B cell (primary cell): ENCODE results near the gene MAPK8IP2. TPM values are rescaled to one million over a fixed set of nuclear protein-coding genes. Genes with fewer than 3 reads are reported as not detected.

Experiments used
- ATAC-seq: fragments of 200-7000 bp; cut with Tn5 transposase; one replicate; pipeline ENCODE4 v1.10.0; 2021; ENCODE audit warnings: low read depth, mild to moderate bottlenecking, moderate number of reproducible peaks, moderate library complexity
- CTCF ChIA-PET: fragments of 350-600 bp; sonication (Branson Sonifier 250); formaldehyde crosslinking; loops from one replicate; lab custom pipeline; 2021; ENCODE audit warnings: antibody characterized with exemption, inconsistent platforms; lab: Charles Lee
- POLR2A ChIA-PET: fragments of 350-600 bp; sonication (Branson Sonifier 250); formaldehyde crosslinking; loops from one replicate; lab custom pipeline; 2021; ENCODE audit warnings: antibody characterized with exemption; lab: Charles Lee
- DNase-seq: peaks from one replicate; pipeline ENCODE4 v3.0.0; 2013
- H2AFZ ChIP-seq: 2 replicates; pipeline ENCODE4 v1.6.1; 2012; ENCODE audit warnings: mild to moderate bottlenecking, low read depth, low read length; ENCODE audit not compliant: insufficient read depth, poor library complexity, severe bottlenecking
- H3K27ac ChIP-seq, 2 donors: 1 replicate in 1 of 2; 2 replicates in 1 of 2; pipeline ENCODE4 v1.5.1; 2012 to 2013; ENCODE audit warnings: low read length in 2 of 2, mild to moderate bottlenecking in 2 of 2, moderate library complexity in 1 of 2
- H3K27me3 ChIP-seq, 4 experiments: fragments of 200-600 bp in 1 of 4; sonication (generic) in 1 of 4; replicated peaks in 1 of 4; 1 replicate in 2 of 4; 2 replicates in 2 of 4; pipeline versions ENCODE4 v1.6.1 to v1.7.0; 2013 to 2016; ENCODE audit warnings: low read length in 3 of 4, mild to moderate bottlenecking in 2 of 4, mixed read lengths in 1 of 4, moderate library complexity in 1 of 4; ENCODE audit not compliant: insufficient read depth in 4 of 4, control insufficient read depth in 3 of 4; ENCODE audit errors: control extremely low read depth in 1 of 4
- H3K36me3 ChIP-seq, 2 experiments: replicated peaks in 1 of 2; 1 replicate in 1 of 2; 2 replicates in 1 of 2; pipeline versions ENCODE4 v1.6.1 to v1.7.1; 2013; ENCODE audit warnings: low read length in 1 of 2; ENCODE audit not compliant: insufficient read depth in 2 of 2, control insufficient read depth in 1 of 2; ENCODE audit errors: control extremely low read depth in 1 of 2, extremely low read depth in 1 of 2
- H3K4me1 ChIP-seq, 2 donors: fragments of 200-600 bp in 1 of 2; sonication (generic) in 1 of 2; 1 replicate in 1 of 2; 2 replicates in 1 of 2; pipeline versions ENCODE4 v1.5.1 to v1.6.1; 2013 to 2017; ENCODE audit warnings: low read length in 2 of 2; ENCODE audit not compliant: control insufficient read depth in 2 of 2, insufficient read depth in 2 of 2
- H3K4me2 ChIP-seq: replicated peaks from 2 replicates; pipeline ENCODE3; 2012; ENCODE audit warnings: mild to moderate bottlenecking, low read depth, low read length; ENCODE audit not compliant: poor library complexity, severe bottlenecking
- H3K4me3 ChIP-seq, 5 experiments: fragments of 200-600 bp in 1 of 5; sonication (generic) in 1 of 5; 1 replicate in 3 of 5; 2 replicates in 2 of 5; pipeline versions ENCODE4 v1.5.1 to v1.7.0; 2011 to 2016; ENCODE audit warnings: low read length in 4 of 5, mild to moderate bottlenecking in 4 of 5, low read depth in 2 of 5, control low read depth in 1 of 5, moderate library complexity in 1 of 5; ENCODE audit not compliant: insufficient read depth in 1 of 5; ENCODE audit errors: control extremely low read depth in 1 of 5, extremely low read depth in 1 of 5
- H3K79me2 ChIP-seq: fragments of 200-600 bp; sonication (generic); one replicate; pipeline ENCODE4 v1.6.0; 2016; ENCODE audit warnings: low read length; ENCODE audit not compliant: control insufficient read depth, insufficient read depth
- H3K9ac ChIP-seq: fragments of 200-600 bp; sonication (generic); 2 replicates; pipeline ENCODE4 v1.6.1; 2017; ENCODE audit warnings: mild to moderate bottlenecking, low read length, moderate library complexity
- H3K9me3 ChIP-seq, 3 donors: one replicate each; pipeline versions ENCODE4 v1.6.1 to v1.7.1; 2013; ENCODE audit warnings: low read length in 2 of 3; ENCODE audit not compliant: control insufficient read depth in 2 of 3, insufficient read depth in 1 of 3; ENCODE audit errors: control extremely low read depth in 1 of 3
- H4K20me1 ChIP-seq: 2 replicates; pipeline ENCODE4 v1.6.0; 2012; ENCODE audit warnings: mild to moderate bottlenecking, low read length; ENCODE audit not compliant: insufficient read depth, control insufficient read depth, poor library complexity, severe bottlenecking
- H3K27ac Mint-ChIP-seq: one replicate; pipeline ENCODE4 v1.8.0; 2021; ENCODE audit warnings: mixed read lengths
- H3K27me3 Mint-ChIP-seq: one replicate; pipeline ENCODE4 v1.8.0; 2021; ENCODE audit warnings: mixed read lengths
- H3K4me1 Mint-ChIP-seq: one replicate; pipeline ENCODE4 v1.8.0; 2021; ENCODE audit warnings: mixed read lengths
- H3K4me3 Mint-ChIP-seq: one replicate; pipeline ENCODE4 v1.8.0; 2021; ENCODE audit warnings: mixed read lengths
- H3K9me3 Mint-ChIP-seq: one replicate; pipeline ENCODE4 v1.8.0; 2022; ENCODE audit warnings: mixed read lengths; ENCODE audit not compliant: insufficient read depth
- CTCF ChIP-seq: fragments of 200-600 bp; IDR thresholded peaks from one replicate; pipeline ENCODE4 v1.8.0; 2022; ENCODE audit warnings: antibody characterized with exemption, mild to moderate bottlenecking
- EZH2 ChIP-seq: IDR thresholded peaks from 2 replicates; pipeline ENCODE4 v1.6.1; 2012; ENCODE audit warnings: borderline replicate concordance, low read depth, mild to moderate bottlenecking, moderate library complexity, low read length; ENCODE audit not compliant: insufficient read depth, poor library complexity, severe bottlenecking
- WGBS: methylation state at CpG from one replicate; pipeline ENCODE4 v1.1.5; 2013; ENCODE audit warnings: missing lambda C conversion rate; ENCODE audit not compliant: insufficient coverage; 5-methylcytosine and 5-hydroxymethylcytosine counted together
- intact Hi-C: fragments of 100-400 bp; cut with micrococcal nuclease; formaldehyde crosslinking; loops from one replicate; pipeline ENCODE4 v1.10.0; 2022
- polyA plus RNA-seq: library from polyadenylated mRNA; depleted of rRNA; stranded (reverse); fragments of >200 nt; gene quantifications from 2 replicates; pipeline ENCODE4 v1.2.3, GENCODE V29; 2012
- total RNA-seq, 2 donors: library from RNA; stranded (reverse); fragments of 120-200 nt in 1 of 2; gene quantifications; 1 replicate in 1 of 2; 2 replicates in 1 of 2; pipeline versions ENCODE4 v1.2.3 to v1.2.4, GENCODE V29; 2013 to 2022

Gene MAPK8IP2
- total and polyA plus RNA-seq, 2 donors (not counting 1 experiment from before 2014, with no cell fraction given) = 0.19 to 0.39 TPM

- peak overlapping the region; percentile 84 for H3K4me2 ChIP-seq
- no peaks in the 10 kb centered on the region for H3K27me3 ChIP-seq
- peaks cover 25% of the 10 kb centered on the region for H4K20me1 ChIP-seq
- peaks cover 28% of the 10 kb centered on the region for H3K4me1 Mint-ChIP-seq
- peak overlapping the region; percentile 17 to 91 (median 80) for H3K4me3 ChIP-seq
- ATAC-seq (no peak), DNase-seq (no peak)
- peaks cover 12% of the 10 kb centered on the region for H3K79me2 ChIP-seq
- 10% methylated on average over 38 of the region's 39 CpGs for WGBS
- ChIA-PET CTCF (interaction anchor here (1.2 to 1.9 kb wide), 4 partner anchors 19 to 56 kb away, joined by 5 to 6 read pairs (median 5); partner anchors contain the start of genes SCO2 and SYCE3), POLR2A (interaction anchor here (0.8 to 1.7 kb wide), 6 partner anchors 19 to 74 kb away, joined by 4 to 12 read pairs (median 6); partner anchors contain the start of genes LMF2, NCAPH2, SCO2 and SYCE3)
- peaks cover 0 to 17% of the 10 kb centered on the region in 2 experiments for H3K36me3 ChIP-seq
- H3K27ac ChIP-seq = peak overlapping the region; percentile 82 to 96
- no peaks in the 10 kb centered on the region for H3K9me3 Mint-ChIP-seq
- H3K9me3 ChIP-seq = no peaks in the 10 kb centered on the region
- H3K27ac Mint-ChIP-seq = peak overlapping the region; percentile 93
- H2AFZ ChIP-seq = peak overlapping the region; percentile 90
- no peaks in the 10 kb centered on the region for H3K27me3 Mint-ChIP-seq
- H3K4me3 Mint-ChIP-seq = peak overlapping the region; percentile 89
- H3K9ac ChIP-seq = peak overlapping the region; percentile 84
- intact Hi-C loops = loop anchor here (1.0 to 5.0 kb wide), 8 partner anchors 20 to 330 kb away; partner anchors contain the start of genes ARSA, HDAC10, NCAPH2 and PPP6R2
- TF ChIP-seq CTCF (no peak), EZH2 (no peak)
- H3K4me1 ChIP-seq = peaks cover 14 to 25% of the 10 kb centered on the region in 2 donors
Observed at GRCh38 chr22:50581950-50582492, 18.6 kb upstream of the MAPK8IP2 start.
